Measurements from ENCODE around the gene MT1B. TPM values are rescaled to one million over a fixed set of nuclear protein-coding genes. Genes with fewer than 3 reads are reported as not detected.
A peak's percentile ranks its signal among the peaks of the same experiment; 100 is the strongest.

Gene MT1B
- total RNA-seq, 1 experiment from 2014 or later, result not detected

DNA sequence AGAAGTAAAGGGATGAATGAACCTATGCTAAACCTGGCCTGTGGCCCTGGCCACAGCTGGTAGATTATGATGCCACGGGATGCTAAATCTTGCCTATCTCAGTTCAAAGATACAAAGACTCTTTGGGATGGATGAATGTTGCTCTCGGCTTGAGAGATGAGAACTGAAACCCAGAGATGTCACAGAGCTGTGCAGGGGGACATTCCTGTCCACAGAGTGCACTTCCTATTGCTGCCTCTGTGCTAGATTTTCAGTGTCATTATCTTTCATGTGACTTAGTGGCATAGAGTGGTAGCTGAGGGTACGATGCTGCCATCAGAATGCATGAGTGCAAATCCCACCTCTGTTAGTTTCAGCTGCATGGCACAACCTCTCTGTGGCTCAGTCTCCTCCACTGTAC is 21.6 kb upstream of the MT1B start (continued):
- TF ChIP-seq RAD21 (IDR thresholded peaks at IDR 0.05; ENCODE audit: low read depth) (no peak), YY1 (IDR thresholded peaks at IDR 0.05; ENCODE audit: extremely low read depth, insufficient replicate concordance, low read depth, low read length) (no peak), SP1 (IDR thresholded peaks at IDR 0.05; ENCODE audit: low read depth) (no peak), EZH2phosphoT487 (IDR thresholded peaks at IDR 0.05; ENCODE audit: borderline replicate concordance) (no peak)
- TF ChIP-seq, protein P1, sequence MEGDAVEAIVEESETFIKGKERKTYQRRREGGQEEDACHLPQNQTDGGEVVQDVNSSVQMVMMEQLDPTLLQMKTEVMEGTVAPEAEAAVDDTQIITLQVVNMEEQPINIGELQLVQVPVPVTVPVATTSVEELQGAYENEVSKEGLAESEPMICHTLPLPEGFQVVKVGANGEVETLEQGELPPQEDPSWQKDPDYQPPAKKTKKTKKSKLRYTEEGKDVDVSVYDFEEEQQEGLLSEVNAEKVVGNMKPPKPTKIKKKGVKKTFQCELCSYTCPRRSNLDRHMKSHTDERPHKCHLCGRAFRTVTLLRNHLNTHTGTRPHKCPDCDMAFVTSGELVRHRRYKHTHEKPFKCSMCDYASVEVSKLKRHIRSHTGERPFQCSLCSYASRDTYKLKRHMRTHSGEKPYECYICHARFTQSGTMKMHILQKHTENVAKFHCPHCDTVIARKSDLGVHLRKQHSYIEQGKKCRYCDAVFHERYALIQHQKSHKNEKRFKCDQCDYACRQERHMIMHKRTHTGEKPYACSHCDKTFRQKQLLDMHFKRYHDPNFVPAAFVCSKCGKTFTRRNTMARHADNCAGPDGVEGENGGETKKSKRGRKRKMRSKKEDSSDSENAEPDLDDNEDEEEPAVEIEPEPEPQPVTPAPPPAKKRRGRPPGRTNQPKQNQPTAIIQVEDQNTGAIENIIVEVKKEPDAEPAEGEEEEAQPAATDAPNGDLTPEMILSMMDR (IDR thresholded peaks at IDR 0.05 in 2 of 3, conservative IDR thresholded peaks at IDR 0.05 in 1 of 3; ENCODE audit: borderline replicate concordance in 1 of 3, insufficient read depth in 1 of 3, low read depth in 2 of 3, low read length in 2 of 3), result no peak

- TF ChIP-seq SIN3A (IDR thresholded peaks at IDR 0.05; ENCODE audit: low read depth), result no peak
- TF ChIP-seq ZNF274 (IDR thresholded peaks at IDR 0.05; ENCODE audit: low read depth, low read length), result no peak
- TF ChIP-seq CEBPB (IDR thresholded peaks at IDR 0.05; ENCODE audit: low read depth), result no peak
- no peak for TF ChIP-seq SRF (IDR thresholded peaks at IDR 0.05; ENCODE audit: low read depth)
- TF ChIP-seq, protein P2, sequence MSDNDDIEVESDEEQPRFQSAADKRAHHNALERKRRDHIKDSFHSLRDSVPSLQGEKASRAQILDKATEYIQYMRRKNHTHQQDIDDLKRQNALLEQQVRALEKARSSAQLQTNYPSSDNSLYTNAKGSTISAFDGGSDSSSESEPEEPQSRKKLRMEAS (IDR thresholded peaks at IDR 0.05), result no peak
- TF ChIP-seq CBX3 (IDR thresholded peaks at IDR 0.05; ENCODE audit: low read depth), result no peak
- TF ChIP-seq YY1 (IDR thresholded peaks at IDR 0.05; ENCODE audit: extremely low read depth, insufficient replicate concordance, low read depth, low read length), result no peak
- no peak for TF ChIP-seq SP1 (IDR thresholded peaks at IDR 0.05; ENCODE audit: low read depth)
- TF ChIP-seq EZH2 (IDR thresholded peaks at IDR 0.05), result no peak
- TF ChIP-seq FOSL1 (IDR thresholded peaks at IDR 0.05; ENCODE audit: low read depth), result no peak
- TF ChIP-seq ELF1 (IDR thresholded peaks at IDR 0.05; ENCODE audit: borderline replicate concordance, low read depth), result no peak
- no peak for TF ChIP-seq ZBTB33 (IDR thresholded peaks at IDR 0.05; ENCODE audit: extremely low read depth, insufficient replicate concordance, low read length)
- TF ChIP-seq, protein P3, sequence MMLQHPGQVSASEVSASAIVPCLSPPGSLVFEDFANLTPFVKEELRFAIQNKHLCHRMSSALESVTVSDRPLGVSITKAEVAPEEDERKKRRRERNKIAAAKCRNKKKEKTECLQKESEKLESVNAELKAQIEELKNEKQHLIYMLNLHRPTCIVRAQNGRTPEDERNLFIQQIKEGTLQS (IDR thresholded peaks at IDR 0.05), result no peak
- no peak for TF ChIP-seq RAD21 (IDR thresholded peaks at IDR 0.05; ENCODE audit: low read depth)
- no peak for TF ChIP-seq JUND (IDR thresholded peaks at IDR 0.05)
- H3K9me2 ChIP-seq (ENCODE audit: insufficient read depth), result no peaks in the 10 kb centered on the region
- no peak overlapping the region for H3K4me2 ChIP-seq (ENCODE audit: low read length)
- no peaks in the 10 kb centered on the region for H3K9me3 ChIP-seq (ENCODE audit: control insufficient read depth in 1 of 2, insufficient read depth in 1 of 2, low read depth in 1 of 2, low read length in 2 of 2)
- ChIA-PET POLR2A (no interaction called here), CTCF (interaction anchor here (2.1 kb wide), 1 partner anchor 12 kb away, joined by 11 read pairs; no protein-coding TSS in a partner anchor), RAD21 (ENCODE audit: low non-redundant PET in 1 of 2, low total read pairs in 2 of 2, uncharacterized antibody in 2 of 2, unreplicated experiment in 2 of 2) (no interaction called here)
- H3K9ac ChIP-seq (ENCODE audit: low read length), result no peak overlapping the region
- no TSS peak for BruUV-seq (replicated peaks)
- no peaks in the 10 kb centered on the region for H3K27me3 ChIP-seq (ENCODE audit: insufficient read depth, low read length)
- H4K20me1 ChIP-seq (ENCODE audit: insufficient read depth), result no peaks in the 10 kb centered on the region
- H3K36me3 ChIP-seq (ENCODE audit: control insufficient read depth in 1 of 2, insufficient read depth in 2 of 2, low read length in 2 of 2), result no peaks in the 10 kb centered on the region
- DNase-seq (ENCODE audit: low read depth, low spot score), result no peak
- peak overlapping the region; percentile 61 for H2AFZ ChIP-seq (ENCODE audit: low read depth, low read length, poor library complexity, severe bottlenecking)
- intact Hi-C loops (cut with micrococcal nuclease), result no loop called here
- H3K4me1 ChIP-seq (ENCODE audit: control insufficient read depth in 1 of 2, insufficient read depth in 2 of 2, low read length in 2 of 2), result peaks cover 9 to 32% of the 10 kb centered on the region in 2 experiments
- peaks cover 5% of the 10 kb centered on the region; the same call in 1 of the 2 replicates for H3K79me2 ChIP-seq (ENCODE audit: insufficient read depth, low read length)
- H3K27ac ChIP-seq (ENCODE audit: low read depth, low read length), result no peak overlapping the region
- H3K4me3 ChIP-seq (replicated peaks in 1 of 2; ENCODE audit: low read depth in 1 of 2, low read length in 2 of 2), result no peak overlapping the region
- no peak for ATAC-seq
These were observed 20.5 kb upstream of the MT1B start for GRCh38 chr16:56631197-56631596.
